K562 (cell line): ENCODE measurements around the gene SPAG16. TPM values are rescaled to one million over a fixed set of nuclear protein-coding genes. Genes with fewer than 3 reads are reported as not detected.

Experiments used
- ATAC-seq: fragments of 200-7000 bp; cut with Tn5 transposase; 3 replicates; pipeline ENCODE4 v1.9.1; 2020; ENCODE audit warnings: moderate library complexity
- BruUV-seq: library from RNA; stranded (reverse); fragments of 400-500 nt; replicated peaks from 2 replicates; lab custom pipeline; 2021; lab: Mats Ljungman, UMichigan
- CTCF ChIA-PET: fragments of 300-600 bp; formaldehyde crosslinking; extraction: SDS; loops from one replicate; lab custom pipeline; 2021; ENCODE audit warnings: low intra/inter-chr PET ratio; lab: Yijun Ruan, JAX
- POLR2A ChIA-PET: fragments of 300-600, 350-650 bp; sonication (Branson Sonifier 250); formaldehyde crosslinking; extraction: SDS; loops from one replicate; lab custom pipeline; 2021; ENCODE audit warnings: antibody characterized with exemption, inconsistent platforms; lab: Yijun Ruan, JAX
- DNase-seq, 4 experiments: peaks; one replicate each; pipeline versions ENCODE4 v3.0.0 to v3.0.0-alpha.2; 2011 to 2018; ENCODE audit warnings: low spot score in 3 of 4, mixed read lengths in 3 of 4; ENCODE audit errors: extremely low read depth in 1 of 4
- FAIRE-seq: peaks from 2 replicates; lab custom pipeline; 2011; peaks lifted over from hg19 to GRCh38; lab: Jason Lieb, UNC
- H2AFZ ChIP-seq: 2 replicates; pipeline ENCODE4 v1.6.0; 2011; ENCODE audit warnings: low read depth, low read length, control low read depth, inconsistent platforms
- H3K27ac ChIP-seq: fragments of 200-600 bp; 3 replicates; pipeline ENCODE4 v1.8.0; 2011; ENCODE audit warnings: low read depth, mild to moderate bottlenecking, control low read depth, inconsistent platforms, low read length, moderate library complexity, mixed read lengths; ENCODE audit errors: extremely low read depth
- H3K27me3 ChIP-seq, 2 experiments: fragments of 300-600 bp in 1 of 2; 2 replicates in 1 of 2; 3 replicates in 1 of 2; pipeline versions ENCODE4 v1.6.0 to v1.8.0; 2011; ENCODE audit warnings: inconsistent platforms in 2 of 2, low read length in 2 of 2, mild to moderate bottlenecking in 1 of 2, mixed read lengths in 1 of 2, moderate library complexity in 1 of 2; ENCODE audit not compliant: control insufficient read depth in 2 of 2, insufficient read depth in 2 of 2
- H3K36me3 ChIP-seq: fragments of 300-600 bp; 3 replicates; pipeline ENCODE4 v1.8.0; 2011; ENCODE audit warnings: mild to moderate bottlenecking, low read length, inconsistent platforms; ENCODE audit not compliant: control insufficient read depth, insufficient read depth
- H3K4me1 ChIP-seq, 2 experiments: fragments of 200-600 bp in 1 of 2; replicated peaks in 1 of 2; 2 replicates in 1 of 2; 3 replicates in 1 of 2; pipeline versions ENCODE4 v1.5.1 to v1.8.0; 2011; ENCODE audit warnings: inconsistent platforms in 2 of 2, low read length in 2 of 2, mild to moderate bottlenecking in 1 of 2, mixed read lengths in 1 of 2, moderate library complexity in 1 of 2; ENCODE audit not compliant: control insufficient read depth in 2 of 2, insufficient read depth in 2 of 2
- H3K4me2 ChIP-seq: 2 replicates; pipeline ENCODE4 v1.6.1; 2011; ENCODE audit warnings: low read length, control low read depth, inconsistent platforms, mixed read lengths; ENCODE audit not compliant: insufficient read depth
- H3K4me3 ChIP-seq: fragments of 200-600 bp; sonication (generic), shearing (Covaris generic); 2 replicates; pipeline ENCODE4 v1.5.1; 2016; ENCODE audit warnings: control low read depth, inconsistent platforms
- H3K79me2 ChIP-seq: fragments of 200-600 bp; 3 replicates; pipeline ENCODE4 v1.8.0; 2011; ENCODE audit warnings: low read length, inconsistent platforms; ENCODE audit not compliant: control insufficient read depth, insufficient read depth
- H3K9ac ChIP-seq, 2 experiments: 2 replicates each; pipeline versions ENCODE4 v1.6.0 to v1.6.1; 2011; ENCODE audit warnings: low read depth in 2 of 2, low read length in 2 of 2, control low read depth in 1 of 2, inconsistent platforms in 1 of 2, mild to moderate bottlenecking in 1 of 2, mixed read lengths in 1 of 2; ENCODE audit not compliant: insufficient read depth in 1 of 2
- H3K9me1 ChIP-seq: one replicate; pipeline ENCODE4 v1.6.0; 2011; ENCODE audit warnings: inconsistent platforms, mild to moderate bottlenecking, low read length, moderate library complexity; ENCODE audit not compliant: control insufficient read depth, insufficient read depth
- H3K9me3 ChIP-seq: replicated peaks from 2 replicates; pipeline ENCODE4 v1.5.1; 2011; ENCODE audit warnings: low read depth, low read length, inconsistent platforms; ENCODE audit not compliant: control insufficient read depth, insufficient read depth
- H4K20me1 ChIP-seq: replicated peaks from 2 replicates; pipeline ENCODE4 v1.6.1; 2011; ENCODE audit warnings: low read length, inconsistent platforms, mixed read lengths; ENCODE audit not compliant: control insufficient read depth, insufficient read depth
- BRF1 ChIP-seq: IDR thresholded peaks from 3 replicates; pipeline ENCODE4 v1.6.1; 2011; ENCODE audit warnings: borderline replicate concordance, mild to moderate bottlenecking; ENCODE audit not compliant: insufficient read length; ENCODE audit errors: extremely low read depth
- CXXC5 ChIP-seq: fragments of 250-450 bp; sonication (Bioruptor Pico); IDR thresholded peaks from 2 replicates; pipeline ENCODE4 v1.8.0; 2022; ENCODE audit warnings: inconsistent platforms, mild to moderate bottlenecking, moderate library complexity
- KAT7 ChIP-seq: sonication (generic); formaldehyde crosslinking; IDR thresholded peaks from 2 replicates; pipeline ENCODE4 v1.8.0; 2022; ENCODE audit warnings: missing genetic modification reagents, mild to moderate bottlenecking, borderline replicate concordance
- KAT8 ChIP-seq: fragments of 450-650 bp; IDR thresholded peaks from 2 replicates; pipeline ENCODE4 v1.6.1; 2016; ENCODE audit warnings: low read depth, mild to moderate bottlenecking
- KLF13 ChIP-seq: fragments of 450-650 bp; IDR thresholded peaks from 2 replicates; pipeline ENCODE4 v1.6.1; 2016; ENCODE audit warnings: missing genetic modification characterization, low read depth, mild to moderate bottlenecking, missing compliant biosample characterization, moderate library complexity, borderline replicate concordance
- POLR2A ChIP-seq: fragments of 450-650 bp; conservative IDR thresholded peaks from 2 replicates; pipeline ENCODE4 v1.6.1; 2016
- RBM14 ChIP-seq: fragments of 200-400 bp; formaldehyde crosslinking; IDR thresholded peaks from 2 replicates; pipeline ENCODE4 v1.6.1; 2018; ENCODE audit warnings: low read depth, mild to moderate bottlenecking, low read length, moderate library complexity, borderline replicate concordance; ENCODE audit not compliant: insufficient read depth
- SAFB ChIP-seq: fragments of 200-400 bp; formaldehyde crosslinking; IDR thresholded peaks from 2 replicates; pipeline ENCODE4 v1.6.1; 2017; ENCODE audit warnings: low read depth, low read length, borderline replicate concordance
- ZNF507 ChIP-seq: conservative IDR thresholded peaks from 2 replicates; pipeline ENCODE4 v1.6.1; 2017; ENCODE audit warnings: missing genetic modification characterization, missing compliant biosample characterization
- WGBS: fragments of 100-300 bp; shearing (Covaris generic); methylation state at CpG from one replicate; pipeline ENCODE4 v1.1.6; 2016; ENCODE audit warnings: low coverage, mixed read lengths; ENCODE audit not compliant: insufficient coverage; ENCODE audit errors: missing lambda C conversion rate; 5-methylcytosine and 5-hydroxymethylcytosine counted together
- in situ Hi-C: fragments of 300-500 bp; cut with MboI; formaldehyde crosslinking; loops from 4 replicates; pipeline ENCODE4 v1.15.0; 2018; ENCODE audit warnings: inconsistent platforms, mixed read lengths
- intact Hi-C: fragments of 100-400 bp; cut with micrococcal nuclease; formaldehyde crosslinking; loops from 2 replicates; pipeline ENCODE4 v1.14.2; 2022
- polyA plus RNA-seq, 8 experiments: library from polyadenylated mRNA; depleted of rRNA in 4 of 8; stranded (reverse) in 5 of 8; unstranded in 3 of 8; fragments of >200 nt; fragmentation: Nextera tagmentation in 2 of 8; fragmentation: Illumina TruSeq in 1 of 8; extraction: Ambion mirVana in 2 of 8; extraction: Trizol in 1 of 8; gene quantifications; 2 replicates each; pipeline versions ENCODE4 v1.2.1 to v1.2.3, GENCODE V29; 2011 to 2014; ENCODE audit warnings: inconsistent platforms in 1 of 8, missing spikeins in 1 of 8
- total RNA-seq, 7 experiments: library from RNA; depleted of rRNA in 6 of 7; stranded (reverse); fragments of >200 nt in 6 of 7; fragmentation: Illumina TruSeq in 2 of 7; extraction: Trizol in 2 of 7; gene quantifications; 2 replicates each; pipeline versions ENCODE4 v1.2.1 to v1.2.3, GENCODE V29; 2011 to 2021; ENCODE audit warnings: low replicate concordance in 1 of 7
- TF ChIP-seq, protein P1 (sequence below): fragments of 150-350 bp; conservative IDR thresholded peaks from 2 replicates; pipeline ENCODE4 v1.6.1; 2014; ENCODE audit warnings: low read length
- TF ChIP-seq, protein P2 (sequence below), 2 experiments: fragments of 250-450 bp in 1 of 2; fragments of 450-650 bp in 1 of 2; sonication (Bioruptor Pico) in 1 of 2; IDR thresholded peaks; 2 replicates each; pipeline versions ENCODE4 v1.6.1 to v1.8.0; 2016 to 2021; ENCODE audit warnings: mild to moderate bottlenecking in 2 of 2, moderate library complexity in 2 of 2, missing compliant biosample characterization in 1 of 2, missing genetic modification characterization in 1 of 2
- TF ChIP-seq, protein P3 (sequence below): fragments of 450-650 bp; IDR thresholded peaks from 2 replicates; pipeline ENCODE4 v1.6.1; 2017; ENCODE audit warnings: antibody characterized with exemption
- TF ChIP-seq, protein P4 (sequence below): fragments of 250-450 bp; sonication (Bioruptor Pico); IDR thresholded peaks from 2 replicates; pipeline ENCODE4 v1.5.0; 2021
- TF ChIP-seq, protein P5 (sequence below): fragments of 250-450 bp; sonication (Bioruptor Pico); IDR thresholded peaks from 2 replicates; pipeline ENCODE4 v1.8.0; 2022; ENCODE audit warnings: inconsistent platforms, mild to moderate bottlenecking, moderate library complexity, borderline replicate concordance

Gene SPAG16
- total and polyA plus RNA-seq, 9 of the 15 experiments (the other 6 are each of a cell fraction or from before 2014, with no cell fraction given), result 0.98 to 5.9 (median 3.5) TPM

DNA sequence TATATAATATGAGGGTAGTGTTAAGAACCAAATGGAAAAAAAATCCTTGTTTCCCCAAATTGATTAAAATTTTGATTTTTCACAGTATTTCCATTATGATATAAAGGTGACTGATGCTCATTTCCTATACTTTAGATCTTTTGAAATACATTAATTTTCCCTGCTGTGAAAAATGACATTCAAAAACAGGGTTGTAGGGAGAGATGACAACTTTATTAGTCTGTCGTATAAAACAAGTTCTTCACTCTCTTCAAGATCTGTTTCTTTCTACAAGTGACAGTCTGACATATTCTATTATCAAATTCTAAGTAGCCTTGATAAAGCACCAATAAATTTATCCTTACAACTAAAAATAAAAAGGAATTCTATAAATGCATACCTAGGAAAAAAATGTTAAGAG is 1081.3 kb downstream of the SPAG16 start:
- H4K20me1 ChIP-seq, result no peaks in the 10 kb centered on the region
- in situ Hi-C loops, result no loop called here
- no TSS peak for BruUV-seq
- TF ChIP-seq, protein P1, sequence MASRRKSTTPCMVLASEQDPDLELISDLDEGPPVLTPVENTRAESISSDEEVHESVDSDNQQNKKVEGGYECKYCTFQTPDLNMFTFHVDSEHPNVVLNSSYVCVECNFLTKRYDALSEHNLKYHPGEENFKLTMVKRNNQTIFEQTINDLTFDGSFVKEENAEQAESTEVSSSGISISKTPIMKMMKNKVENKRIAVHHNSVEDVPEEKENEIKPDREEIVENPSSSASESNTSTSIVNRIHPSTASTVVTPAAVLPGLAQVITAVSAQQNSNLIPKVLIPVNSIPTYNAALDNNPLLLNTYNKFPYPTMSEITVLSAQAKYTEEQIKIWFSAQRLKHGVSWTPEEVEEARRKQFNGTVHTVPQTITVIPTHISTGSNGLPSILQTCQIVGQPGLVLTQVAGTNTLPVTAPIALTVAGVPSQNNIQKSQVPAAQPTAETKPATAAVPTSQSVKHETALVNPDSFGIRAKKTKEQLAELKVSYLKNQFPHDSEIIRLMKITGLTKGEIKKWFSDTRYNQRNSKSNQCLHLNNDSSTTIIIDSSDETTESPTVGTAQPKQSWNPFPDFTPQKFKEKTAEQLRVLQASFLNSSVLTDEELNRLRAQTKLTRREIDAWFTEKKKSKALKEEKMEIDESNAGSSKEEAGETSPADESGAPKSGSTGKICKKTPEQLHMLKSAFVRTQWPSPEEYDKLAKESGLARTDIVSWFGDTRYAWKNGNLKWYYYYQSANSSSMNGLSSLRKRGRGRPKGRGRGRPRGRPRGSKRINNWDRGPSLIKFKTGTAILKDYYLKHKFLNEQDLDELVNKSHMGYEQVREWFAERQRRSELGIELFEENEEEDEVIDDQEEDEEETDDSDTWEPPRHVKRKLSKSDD, result no peak
- no peak for TF ChIP-seq BRF1
- TF ChIP-seq, protein P2, sequence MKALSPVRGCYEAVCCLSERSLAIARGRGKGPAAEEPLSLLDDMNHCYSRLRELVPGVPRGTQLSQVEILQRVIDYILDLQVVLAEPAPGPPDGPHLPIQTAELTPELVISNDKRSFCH (CRISPR knock-in tag; IDR thresholded peaks at IDR 0.05), result no peak
- TF ChIP-seq, protein P2 (tag; IDR thresholded peaks at IDR 0.05), result no peak
- no peak for TF ChIP-seq ZNF507 (tag)
- TF ChIP-seq RBM14, result no peak
- TF ChIP-seq, protein P3, sequence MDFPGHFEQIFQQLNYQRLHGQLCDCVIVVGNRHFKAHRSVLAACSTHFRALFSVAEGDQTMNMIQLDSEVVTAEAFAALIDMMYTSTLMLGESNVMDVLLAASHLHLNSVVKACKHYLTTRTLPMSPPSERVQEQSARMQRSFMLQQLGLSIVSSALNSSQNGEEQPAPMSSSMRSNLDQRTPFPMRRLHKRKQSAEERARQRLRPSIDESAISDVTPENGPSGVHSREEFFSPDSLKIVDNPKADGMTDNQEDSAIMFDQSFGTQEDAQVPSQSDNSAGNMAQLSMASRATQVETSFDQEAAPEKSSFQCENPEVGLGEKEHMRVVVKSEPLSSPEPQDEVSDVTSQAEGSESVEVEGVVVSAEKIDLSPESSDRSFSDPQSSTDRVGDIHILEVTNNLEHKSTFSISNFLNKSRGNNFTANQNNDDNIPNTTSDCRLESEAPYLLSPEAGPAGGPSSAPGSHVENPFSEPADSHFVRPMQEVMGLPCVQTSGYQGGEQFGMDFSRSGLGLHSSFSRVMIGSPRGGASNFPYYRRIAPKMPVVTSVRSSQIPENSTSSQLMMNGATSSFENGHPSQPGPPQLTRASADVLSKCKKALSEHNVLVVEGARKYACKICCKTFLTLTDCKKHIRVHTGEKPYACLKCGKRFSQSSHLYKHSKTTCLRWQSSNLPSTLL, result no peak
- no peak for TF ChIP-seq KAT7 (CRISPR knock-in tag)
- no peak for TF ChIP-seq KLF13 (tag)
- no peak for TF ChIP-seq SAFB
- TF ChIP-seq, protein P4, sequence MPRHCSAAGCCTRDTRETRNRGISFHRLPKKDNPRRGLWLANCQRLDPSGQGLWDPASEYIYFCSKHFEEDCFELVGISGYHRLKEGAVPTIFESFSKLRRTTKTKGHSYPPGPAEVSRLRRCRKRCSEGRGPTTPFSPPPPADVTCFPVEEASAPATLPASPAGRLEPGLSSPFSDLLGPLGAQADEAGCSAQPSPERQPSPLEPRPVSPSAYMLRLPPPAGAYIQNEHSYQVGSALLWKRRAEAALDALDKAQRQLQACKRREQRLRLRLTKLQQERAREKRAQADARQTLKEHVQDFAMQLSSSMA (CRISPR knock-in tag), result no peak
- TF ChIP-seq KAT8, result no peak
- no peak for TF ChIP-seq CXXC5 (CRISPR knock-in tag)
- TF ChIP-seq POLR2A, result no peak
- TF ChIP-seq, protein P5, sequence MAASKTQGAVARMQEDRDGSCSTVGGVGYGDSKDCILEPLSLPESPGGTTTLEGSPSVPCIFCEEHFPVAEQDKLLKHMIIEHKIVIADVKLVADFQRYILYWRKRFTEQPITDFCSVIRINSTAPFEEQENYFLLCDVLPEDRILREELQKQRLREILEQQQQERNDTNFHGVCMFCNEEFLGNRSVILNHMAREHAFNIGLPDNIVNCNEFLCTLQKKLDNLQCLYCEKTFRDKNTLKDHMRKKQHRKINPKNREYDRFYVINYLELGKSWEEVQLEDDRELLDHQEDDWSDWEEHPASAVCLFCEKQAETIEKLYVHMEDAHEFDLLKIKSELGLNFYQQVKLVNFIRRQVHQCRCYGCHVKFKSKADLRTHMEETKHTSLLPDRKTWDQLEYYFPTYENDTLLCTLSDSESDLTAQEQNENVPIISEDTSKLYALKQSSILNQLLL, result no peak
- TF ChIP-seq, all 486 proteins: peak for 0
- POLR2A ChIA-PET, result no interaction called here
- H2AFZ ChIP-seq, result no peak overlapping the region
- DNase-seq (no peak), FAIRE-seq (no peak), ATAC-seq (no peak)
- no peak overlapping the region for H3K4me2 ChIP-seq
- no peaks in the 10 kb centered on the region for H3K27me3 ChIP-seq
- no peaks in the 10 kb centered on the region for H3K9me3 ChIP-seq
- no peak overlapping the region for H3K9ac ChIP-seq
- no CpG with 5 or more reads among the region's 1 CpG for WGBS
- H3K4me3 ChIP-seq, result no peak overlapping the region
- CTCF ChIA-PET, result no interaction called here
- no peaks in the 10 kb centered on the region for H3K79me2 ChIP-seq
- H3K9me1 ChIP-seq, result no peaks in the 10 kb centered on the region
- no peaks in the 10 kb centered on the region for H3K4me1 ChIP-seq
- intact Hi-C loops, result no loop called here
- H3K36me3 ChIP-seq, result no peaks in the 10 kb centered on the region
- no peak overlapping the region for H3K27ac ChIP-seq
